HG02884 (cell line): ENCODE data around the gene HBS1L.

Source experiments
- ATAC-seq: cut with Tn5 transposase; IDR thresholded peaks from one replicate; pipeline ENCODE4 v1.9.1; 2021; ENCODE audit warnings: mild to moderate bottlenecking, moderate library complexity; ENCODE audit not compliant: unreplicated experiment

The HBS1L gene

GRCh38 chr6:135004399-135004798 is 50.2 kb downstream of the HBS1L start:
- ATAC-seq = no peak

GRCh38 chr6:135002974-135003703 is 51.5 kb downstream of the HBS1L start:
- ATAC-seq = peak; percentile 96

- ATAC-seq = no peak
Observed at GRCh38 chr6:135002229-135002844, 52.3 kb downstream of the HBS1L start.

GRCh38 chr6:134999107-134999506 is 55.5 kb downstream of the HBS1L start:
- no peak for ATAC-seq

GRCh38 chr6:134997133-134997995 is 57.3 kb downstream of the HBS1L start:
- no peak for ATAC-seq

- ATAC-seq = no peak
Observed at GRCh38 chr6:134995536-134995935, 59.1 kb downstream of the HBS1L start.

- no peak for ATAC-seq
Observed at GRCh38 chr6:134994431-134994830, 60.2 kb downstream of the HBS1L start.

GRCh38 chr6:134992155-134992554 is 62.5 kb downstream of the HBS1L start:
- no peak for ATAC-seq

- ATAC-seq = no peak
Observed at GRCh38 chr6:134990262-134990661, 64.4 kb downstream of the HBS1L start.

GRCh38 chr6:134984821-134985220 is 69.8 kb downstream of the HBS1L start:
- no peak for ATAC-seq

GRCh38 chr6:134983823-134984222 is 70.8 kb downstream of the HBS1L start:
- ATAC-seq = no peak

- ATAC-seq = no peak
Observed at GRCh38 chr6:134982161-134982560, 72.5 kb downstream of the HBS1L start.

GRCh38 chr6:134980846-134981245 is 73.8 kb downstream of the HBS1L start:
- ATAC-seq = no peak

GRCh38 chr6:134979142-134979541 is 75.5 kb downstream of the HBS1L start:
- ATAC-seq = peak; percentile 94

GRCh38 chr6:134974370-134974769 is 80.3 kb downstream of the HBS1L start:
- no peak for ATAC-seq

- peak; percentile 72 for ATAC-seq
Observed at GRCh38 chr6:134967711-134968110, 86.9 kb downstream of the HBS1L start.

- no peak for ATAC-seq
Observed at GRCh38 chr6:134964451-134965203, 90.0 kb downstream of the HBS1L start.

GRCh38 chr6:134962421-134962820 is 92.2 kb downstream of the HBS1L start:
- ATAC-seq = no peak

GRCh38 chr6:134961366-134961765 is 93.3 kb downstream of the HBS1L start:
- ATAC-seq = no peak

- ATAC-seq = no peak
Observed at GRCh38 chr6:134959603-134960002, 95.0 kb downstream of the HBS1L start.

GRCh38 chr6:134956676-134957075 is 97.9 kb downstream of the HBS1L start:
- no peak for ATAC-seq
